DOHH2 (cell line): ENCODE measurements around the gene GCH1.

Experiments
- H3F3A ChIP-seq: fragments of 200-600 bp; sonication (generic), shearing (Covaris generic); 2 replicates; pipeline ENCODE4 v1.6.0; 2016; ENCODE audit warnings: antibody characterized with exemption, mild to moderate bottlenecking; ENCODE audit not compliant: control insufficient read depth, insufficient read depth
- H3K27ac ChIP-seq: fragments of 200-600 bp; sonication (generic); 2 replicates; pipeline ENCODE4 v1.5.1; 2014; ENCODE audit warnings: low read depth, mild to moderate bottlenecking, low read length, moderate library complexity
- H3K27me3 ChIP-seq: fragments of 200-600 bp; sonication (generic); 2 replicates; pipeline ENCODE4 v1.6.1; 2014; ENCODE audit warnings: mild to moderate bottlenecking, low read length, mixed read lengths; ENCODE audit not compliant: control insufficient read depth
- H3K36me3 ChIP-seq: fragments of 200-600 bp; sonication (generic); 2 replicates; pipeline ENCODE4 v1.6.1; 2014; ENCODE audit warnings: mild to moderate bottlenecking, low read length, moderate library complexity, mixed read lengths; ENCODE audit not compliant: control insufficient read depth
- H3K4me1 ChIP-seq: fragments of 200-600 bp; sonication (generic); 2 replicates; pipeline ENCODE4 v1.6.1; 2014; ENCODE audit warnings: mild to moderate bottlenecking, low read length, mixed read lengths; ENCODE audit not compliant: control insufficient read depth
- H3K4me2 ChIP-seq: fragments of 200-600 bp; sonication (generic); 2 replicates; pipeline ENCODE4 v1.6.0; 2014; ENCODE audit warnings: mild to moderate bottlenecking, low read length, moderate library complexity
- H3K4me3 ChIP-seq: fragments of 200-600 bp; sonication (generic); 2 replicates; pipeline ENCODE4 v1.5.1; 2014; ENCODE audit warnings: mild to moderate bottlenecking, low read length, mixed read lengths
- H3K79me2 ChIP-seq: fragments of 200-600 bp; sonication (generic); 2 replicates; pipeline ENCODE4 v1.6.1; 2014; ENCODE audit warnings: mild to moderate bottlenecking, low read length, mixed read lengths; ENCODE audit not compliant: control insufficient read depth
- H3K9me2 ChIP-seq: fragments of 200-600 bp; sonication (generic); replicated peaks from 2 replicates; pipeline ENCODE4 v1.6.1; 2014; ENCODE audit warnings: mild to moderate bottlenecking, low read length, mixed read lengths; ENCODE audit not compliant: control insufficient read depth
- H3K9me3 ChIP-seq: fragments of 200-600 bp; sonication (generic); 2 replicates; pipeline ENCODE4 v1.6.1; 2014; ENCODE audit warnings: antibody characterized with exemption, low read length, mixed read lengths; ENCODE audit not compliant: control insufficient read depth, insufficient read depth
- H4K20me1 ChIP-seq: fragments of 200-600 bp; sonication (generic); 2 replicates; pipeline ENCODE4 v1.6.0; 2014; ENCODE audit warnings: low read depth, mild to moderate bottlenecking, antibody characterized with exemption, low read length, moderate library complexity; ENCODE audit not compliant: control insufficient read depth, insufficient read depth
- CTCF ChIP-seq: fragments of 200-600 bp; sonication (generic); IDR thresholded peaks from one replicate; pipeline ENCODE4 v1.5.1; 2014; ENCODE audit warnings: antibody characterized with exemption, mild to moderate bottlenecking, low read depth, low read length; ENCODE audit not compliant: poor library complexity, severe bottlenecking
- EZH2phosphoT487 ChIP-seq: fragments of 200-600 bp; sonication (generic); IDR thresholded peaks from 2 replicates; pipeline ENCODE4 v1.6.1; 2017; ENCODE audit warnings: borderline replicate concordance, mild to moderate bottlenecking, antibody characterized with exemption, low read length, moderate library complexity, mixed read lengths

GCH1 gene

GRCh38 chr14:54834727-54835126 lies 67.9 kb downstream of the GCH1 start:
- no peaks in the 10 kb centered on the region for H3K79me2 ChIP-seq
- no peaks in the 10 kb centered on the region for H3K9me2 ChIP-seq
- no peaks in the 10 kb centered on the region for H3K27me3 ChIP-seq
- H3K4me3 ChIP-seq: no peak overlapping the region
- H3K4me1 ChIP-seq: peaks cover 2% of the 10 kb centered on the region
- H3K27ac ChIP-seq: no peak overlapping the region
- TF ChIP-seq EZH2phosphoT487 (no peak), CTCF (no peak)
- no peaks in the 10 kb centered on the region for H3K36me3 ChIP-seq
- no peaks in the 10 kb centered on the region for H3K9me3 ChIP-seq
- H3K4me2 ChIP-seq: no peak overlapping the region
- no peaks in the 10 kb centered on the region for H4K20me1 ChIP-seq
- no peaks in the 10 kb centered on the region for H3F3A ChIP-seq

GRCh38 chr14:54834081-54834480 lies 68.5 kb downstream of the GCH1 start:
- H3K36me3 ChIP-seq: no peaks in the 10 kb centered on the region
- no peak overlapping the region for H3K4me3 ChIP-seq
- TF ChIP-seq CTCF: no peak
- TF ChIP-seq EZH2phosphoT487: no peak

GRCh38 chr14:54830650-54831049 lies 72.0 kb downstream of the GCH1 start:
- Histone ChIP-seq H3F3A (no peaks in the 10 kb centered on the region), H3K36me3 (no peaks in the 10 kb centered on the region), H3K27ac (no peak overlapping the region), H4K20me1 (no peaks in the 10 kb centered on the region), H3K4me1 (peaks cover 25% of the 10 kb centered on the region), H3K79me2 (no peaks in the 10 kb centered on the region), H3K4me2 (no peak overlapping the region), H3K9me3 (no peaks in the 10 kb centered on the region), H3K9me2 (no peaks in the 10 kb centered on the region), H3K27me3 (no peaks in the 10 kb centered on the region), H3K4me3 (no peak overlapping the region)
- TF ChIP-seq EZH2phosphoT487 (no peak), CTCF (no peak)

More at GRCh38 chr14:54834081-54834480, 68.5 kb downstream of the GCH1 start:
- no peaks in the 10 kb centered on the region for H3K79me2 ChIP-seq
- H3K9me3 ChIP-seq: no peaks in the 10 kb centered on the region
- H3K27ac ChIP-seq: no peak overlapping the region
- H4K20me1 ChIP-seq: no peaks in the 10 kb centered on the region
- H3K4me1 ChIP-seq: peaks cover 9% of the 10 kb centered on the region
- H3K4me2 ChIP-seq: no peak overlapping the region
- H3K9me2 ChIP-seq: no peaks in the 10 kb centered on the region
- no peaks in the 10 kb centered on the region for H3F3A ChIP-seq
- no peaks in the 10 kb centered on the region for H3K27me3 ChIP-seq
